ENCODE results near the gene CABCOCO1.

CABCOCO1 gene

GRCh38 chr10:61780732-61781131 lies 118.0 kb downstream of the CABCOCO1 start:
- ChIA-PET CTCF (no interaction called here), POLR2A (no interaction called here)
- no peak for DNase-seq (ENCODE audit: extremely low spot score)
- TF ChIP-seq, protein P1, sequence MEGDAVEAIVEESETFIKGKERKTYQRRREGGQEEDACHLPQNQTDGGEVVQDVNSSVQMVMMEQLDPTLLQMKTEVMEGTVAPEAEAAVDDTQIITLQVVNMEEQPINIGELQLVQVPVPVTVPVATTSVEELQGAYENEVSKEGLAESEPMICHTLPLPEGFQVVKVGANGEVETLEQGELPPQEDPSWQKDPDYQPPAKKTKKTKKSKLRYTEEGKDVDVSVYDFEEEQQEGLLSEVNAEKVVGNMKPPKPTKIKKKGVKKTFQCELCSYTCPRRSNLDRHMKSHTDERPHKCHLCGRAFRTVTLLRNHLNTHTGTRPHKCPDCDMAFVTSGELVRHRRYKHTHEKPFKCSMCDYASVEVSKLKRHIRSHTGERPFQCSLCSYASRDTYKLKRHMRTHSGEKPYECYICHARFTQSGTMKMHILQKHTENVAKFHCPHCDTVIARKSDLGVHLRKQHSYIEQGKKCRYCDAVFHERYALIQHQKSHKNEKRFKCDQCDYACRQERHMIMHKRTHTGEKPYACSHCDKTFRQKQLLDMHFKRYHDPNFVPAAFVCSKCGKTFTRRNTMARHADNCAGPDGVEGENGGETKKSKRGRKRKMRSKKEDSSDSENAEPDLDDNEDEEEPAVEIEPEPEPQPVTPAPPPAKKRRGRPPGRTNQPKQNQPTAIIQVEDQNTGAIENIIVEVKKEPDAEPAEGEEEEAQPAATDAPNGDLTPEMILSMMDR (IDR thresholded peaks at IDR 0.05; ENCODE audit: control extremely low read depth, extremely low read depth, low read depth, missing control alignments) = no peak

DNA sequence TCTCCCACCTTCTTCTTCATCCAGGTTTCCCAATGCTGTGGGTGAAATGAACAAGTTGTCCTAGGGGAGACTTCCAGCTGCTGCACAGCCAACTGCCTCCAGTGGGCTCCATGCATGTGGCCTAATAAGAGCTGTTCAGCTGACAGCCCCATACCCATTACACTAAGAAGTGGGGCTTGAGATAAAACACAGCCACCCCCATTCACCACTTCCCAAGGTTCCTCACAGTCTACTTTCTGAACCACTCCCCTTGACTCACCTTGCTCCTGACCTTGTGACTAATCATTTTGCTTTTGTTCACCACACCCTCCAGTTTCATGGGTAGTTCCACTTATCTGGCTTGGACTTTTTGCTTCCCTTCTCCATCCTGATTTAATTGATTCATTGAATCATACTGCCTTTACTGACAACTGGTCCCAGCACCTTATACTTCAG lies 119.3 kb downstream of the CABCOCO1 start:
- TF ChIP-seq, protein P1 (IDR thresholded peaks at IDR 0.05; ENCODE audit: control extremely low read depth, extremely low read depth, low read depth, missing control alignments) = no peak
- POLR2A ChIA-PET = no interaction called here
- DNase-seq (ENCODE audit: extremely low spot score) = no peak
- CTCF ChIA-PET = no interaction called here

DNA sequence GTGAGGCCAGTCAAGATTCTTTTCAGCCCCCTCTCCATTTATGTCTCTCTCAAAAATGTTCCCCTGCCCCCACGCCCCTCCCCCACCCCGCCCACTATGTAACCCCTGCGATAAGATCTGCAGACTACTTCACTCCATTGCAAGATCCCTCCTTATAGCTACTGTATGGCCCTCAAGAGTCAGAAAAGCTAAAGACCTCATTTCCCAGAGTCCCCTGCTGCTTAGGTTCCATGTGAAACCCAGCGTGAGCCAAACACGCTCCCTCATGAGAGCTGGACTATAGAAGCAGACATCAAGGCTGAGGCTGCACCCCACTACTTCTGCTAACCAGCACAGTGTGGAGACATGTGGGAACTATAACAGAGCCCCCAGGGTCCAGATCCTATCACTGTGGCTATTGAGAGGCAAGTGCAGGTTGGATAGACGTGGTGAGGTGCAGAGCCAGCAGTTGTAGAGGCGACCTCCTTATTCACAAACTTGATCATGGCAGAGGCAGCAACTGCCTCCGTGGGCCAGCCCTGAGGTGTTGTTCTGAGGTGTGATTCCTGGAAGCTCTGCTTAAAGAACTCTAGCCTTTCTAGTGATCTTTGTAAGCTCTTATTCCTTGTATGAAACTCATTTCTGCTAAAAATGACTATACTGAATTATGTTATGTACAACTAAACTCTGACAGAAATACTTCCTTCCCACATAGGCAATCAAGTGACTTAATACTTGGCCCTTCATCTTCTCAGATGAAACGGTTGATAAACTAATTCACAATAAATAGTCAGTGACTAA lies 121.8 kb downstream of the CABCOCO1 start:
- POLR2A ChIA-PET = interaction anchor here (0.6 kb wide), 1 partner anchor 113 kb away, joined by 3 read pairs; no protein-coding TSS in a partner anchor
- CTCF ChIA-PET = no interaction called here

GRCh38 chr10:61785473-61786105 lies 122.9 kb downstream of the CABCOCO1 start:
- ChIA-PET CTCF (interaction anchor here (1.2 kb wide), 1 partner anchor 23 kb away, joined by 3 read pairs; no protein-coding TSS in a partner anchor), POLR2A (no interaction called here)
- TF ChIP-seq, protein P1 (IDR thresholded peaks at IDR 0.05; ENCODE audit: control extremely low read depth, extremely low read depth, low read depth, missing control alignments) = no peak
- no peak for DNase-seq (ENCODE audit: extremely low spot score)

More for the DNA sequence above, 121.8 kb downstream of the CABCOCO1 start:
- TF ChIP-seq, protein P1 (IDR thresholded peaks at IDR 0.05; ENCODE audit: control extremely low read depth, extremely low read depth, low read depth, missing control alignments) = no peak
- no peak for DNase-seq (ENCODE audit: extremely low spot score)

GRCh38 chr10:61786728-61787127 lies 124.0 kb downstream of the CABCOCO1 start:
- TF ChIP-seq, protein P1 (IDR thresholded peaks at IDR 0.05; ENCODE audit: control extremely low read depth, extremely low read depth, low read depth, missing control alignments) = no peak
- DNase-seq (ENCODE audit: extremely low spot score) = peak; percentile 48
- CTCF ChIA-PET = interaction anchor here (1.2 kb wide), 1 partner anchor 24 kb away, joined by 3 read pairs; no protein-coding TSS in a partner anchor
- POLR2A ChIA-PET = no interaction called here

DNA sequence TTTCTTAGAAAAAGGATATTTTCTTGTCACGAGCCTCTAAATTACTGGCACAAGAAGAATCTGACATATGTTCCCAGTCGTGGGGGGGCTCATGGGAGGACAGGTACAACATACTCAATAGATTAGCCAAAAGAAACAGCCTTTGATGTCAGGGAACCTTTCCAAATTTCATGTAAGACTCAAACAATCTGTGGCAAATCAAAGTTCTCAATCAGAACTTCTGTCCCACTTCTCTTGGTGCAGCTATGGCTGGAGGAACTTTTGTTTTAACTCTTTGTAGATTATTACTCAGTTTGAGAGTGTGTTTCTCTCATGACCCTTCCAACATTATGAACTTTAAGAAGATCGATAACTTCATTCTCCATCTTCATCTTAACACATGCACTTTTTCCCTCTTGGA lies 124.4 kb downstream of the CABCOCO1 start:
- DNase-seq (ENCODE audit: extremely low spot score) = no peak
- ChIA-PET CTCF (interaction anchor here (1.5 to 1.6 kb wide), 2 partner anchors 16 to 35 kb away, joined by 3 to 4 read pairs; no protein-coding TSS in a partner anchor), POLR2A (no interaction called here)
- TF ChIP-seq, protein P1 (IDR thresholded peaks at IDR 0.05; ENCODE audit: control extremely low read depth, extremely low read depth, low read depth, missing control alignments) = no peak

All from GM10248 (cell line).